ENCODE measurements around the gene MT1HL1.

DNA sequence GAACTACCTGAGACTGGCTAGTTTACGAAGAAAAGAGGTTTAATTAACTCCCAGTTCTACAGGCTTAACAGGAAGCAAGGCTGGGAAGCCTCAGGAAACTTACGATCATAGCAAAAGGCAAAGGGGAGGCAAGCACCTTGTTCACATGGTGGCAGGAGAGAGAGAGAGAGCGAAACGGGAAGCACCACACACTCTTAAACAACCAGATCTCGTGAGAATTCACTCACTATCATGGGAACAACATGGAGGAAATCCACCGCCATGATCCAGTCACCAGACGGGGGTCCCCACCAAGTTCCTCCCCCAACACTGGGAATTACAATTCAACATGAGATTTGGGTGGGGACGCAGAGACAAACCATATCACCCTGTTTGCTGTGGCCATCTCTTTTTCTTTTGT lies 11.8 kb downstream of the MT1HL1 start:
- TF ChIP-seq EZH2phosphoT487 (IDR thresholded peaks at IDR 0.05; ENCODE audit: borderline replicate concordance, low read length) (no peak), EZH2 (IDR thresholded peaks at IDR 0.05; ENCODE audit: low read length, unreplicated experiment) (no peak), CTCF (conservative IDR thresholded peaks at IDR 0.05; ENCODE audit: low read depth, low read length) (no peak)

Data from PC-3 (cell line).